DLD1 (cell line): Measurements from ENCODE around the gene ASRGL1.
"Not testable (repeated sequence)": the region's sequence is repeated elsewhere in the genome, so short reads cannot be mapped to it uniquely, and the experiment has no call there.

Source experiments
- in situ Hi-C: cut with HindIII; loops from 2 replicates; pipeline ENCODE4 v1.10.0; 2017; ENCODE audit warnings: low sequenced_read_pairs

Gene ASRGL1

DNA sequence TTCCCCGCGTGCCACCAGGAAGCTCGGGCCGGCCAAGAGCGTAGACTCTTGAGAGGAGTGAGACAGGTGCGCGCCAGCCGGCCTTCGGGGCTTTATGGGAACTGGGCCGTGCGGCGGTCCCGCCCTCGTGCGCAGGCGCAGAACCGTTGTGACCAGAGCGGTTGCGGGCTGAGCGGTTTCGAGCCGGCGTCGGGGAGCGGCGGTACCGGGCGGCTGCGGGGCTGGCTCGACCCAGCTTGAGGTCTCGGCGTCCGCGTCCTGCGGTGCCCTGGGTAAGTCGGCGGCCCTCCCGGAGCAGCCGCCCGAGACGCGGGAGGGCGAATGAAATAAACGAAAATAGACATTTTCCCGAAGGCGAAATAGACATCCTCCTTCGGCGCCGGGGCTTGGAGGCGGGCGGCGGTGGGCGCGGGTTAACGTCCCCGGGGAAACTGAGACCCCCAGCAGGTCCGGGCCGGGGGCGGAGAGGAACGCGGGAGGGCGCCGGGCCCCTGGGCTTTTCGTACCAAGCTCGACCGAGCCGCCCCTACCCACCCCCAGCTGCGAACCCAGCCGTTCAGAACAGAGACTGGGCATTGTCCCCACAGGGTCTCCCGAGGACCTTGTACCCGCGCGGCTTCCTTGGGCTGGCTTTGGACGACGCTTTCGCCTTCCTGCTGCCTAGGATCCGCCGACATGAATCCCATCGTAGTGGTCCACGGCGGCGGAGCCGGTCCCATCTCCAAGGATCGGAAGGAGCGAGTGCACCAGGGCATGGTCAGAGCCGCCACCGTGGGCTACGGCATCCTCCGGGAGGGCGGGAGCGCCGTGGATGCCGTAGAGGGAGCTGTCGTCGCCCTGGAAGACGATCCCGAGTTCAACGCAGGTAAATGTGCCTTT lies at the start of gene ASRGL1:
TSS of gene ASRGL1 (plus strand) at position 146 of the 879 bp plus-strand sequence. CDS start at position 676, 530 bp downstream.
- in situ Hi-C loops: no loop called here

DNA sequence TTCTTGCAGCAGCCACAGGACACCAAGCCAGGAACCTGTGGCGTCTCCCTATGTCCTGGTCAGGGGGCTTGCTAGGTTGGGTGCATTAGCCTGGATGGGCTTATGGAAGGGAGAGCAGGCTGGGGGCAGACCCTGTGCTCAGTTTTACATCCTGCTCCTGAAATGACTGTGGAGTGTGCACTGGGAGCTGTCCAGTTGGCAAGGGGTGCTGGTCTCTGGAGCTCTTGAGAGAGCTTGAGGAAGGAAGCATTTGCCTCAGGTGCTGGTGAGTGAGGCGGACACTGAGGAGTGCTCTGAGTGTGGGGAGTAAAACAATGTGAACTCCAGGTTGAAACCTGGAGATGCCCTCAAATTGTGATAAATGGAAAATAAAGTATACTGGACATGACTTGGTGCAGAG lies 41.7 kb upstream of the ASRGL1 start:
- in situ Hi-C loops: no loop called here

DNA sequence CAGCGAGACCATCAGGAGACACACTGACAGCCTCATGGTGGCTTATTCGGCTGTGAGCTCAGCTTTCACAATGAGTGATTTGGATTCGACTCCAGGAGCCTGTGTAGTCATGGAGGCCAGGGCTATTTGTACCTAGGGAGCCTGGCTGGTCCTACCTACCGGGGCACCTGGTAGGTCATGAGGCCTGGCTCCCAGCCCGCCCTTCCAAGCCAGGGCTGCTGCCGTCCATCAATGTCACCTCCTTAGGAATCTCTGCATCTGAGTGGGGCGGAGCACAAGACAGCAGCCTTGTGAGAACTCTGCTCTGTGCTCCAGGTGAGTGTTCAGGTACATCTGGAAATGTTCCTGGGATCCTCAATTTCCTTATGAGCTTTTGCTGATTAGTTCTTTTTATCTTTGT lies 38.3 kb upstream of the ASRGL1 start, which contains the start of gene SCGB1D4:
TSS of gene SCGB1D4 (minus strand) at position 101 of the 400 bp plus-strand sequence. CDS start at position 36, 65 bp downstream.
- in situ Hi-C loops: no loop called here

DNA sequence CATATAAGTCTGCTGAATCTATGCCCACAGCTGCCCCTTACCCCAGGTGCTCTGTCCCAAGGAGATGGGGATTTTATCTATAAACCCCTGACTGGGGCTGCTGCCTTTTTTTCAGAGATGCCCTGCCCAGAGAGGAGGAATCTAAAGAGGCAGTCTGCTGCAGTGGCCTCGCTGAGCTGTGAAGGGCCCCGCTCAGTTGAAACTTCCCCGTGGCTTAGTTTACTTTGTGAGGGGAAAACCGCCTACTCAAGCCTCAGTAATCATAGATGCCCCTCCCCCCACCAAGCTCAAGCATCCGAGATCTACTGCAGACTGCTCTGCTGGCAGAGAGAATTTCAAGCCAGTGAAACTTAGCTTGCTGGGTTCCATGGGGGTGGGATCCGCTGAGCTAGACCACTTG lies 31.0 kb upstream of the ASRGL1 start:
- in situ Hi-C loops: no loop called here

DNA sequence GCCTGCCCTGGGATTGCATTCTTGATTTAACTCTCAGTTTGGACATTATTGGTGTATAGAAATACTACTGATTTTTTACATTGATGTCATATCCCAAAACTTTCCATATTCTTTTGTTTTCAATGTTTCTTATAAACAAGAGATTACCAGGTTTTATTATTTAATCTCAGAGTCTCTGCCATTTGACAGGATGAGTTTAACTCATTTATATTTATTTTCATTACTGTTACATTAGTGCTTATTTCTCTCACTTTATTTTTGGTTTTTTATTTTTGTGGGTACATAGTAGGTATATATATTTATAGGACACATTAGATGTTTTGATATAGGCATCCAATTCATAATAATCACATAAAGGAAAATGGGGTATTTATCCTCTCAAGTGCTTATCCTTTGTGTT lies 29.3 kb upstream of the ASRGL1 start:
- in situ Hi-C loops: no loop called here

DNA sequence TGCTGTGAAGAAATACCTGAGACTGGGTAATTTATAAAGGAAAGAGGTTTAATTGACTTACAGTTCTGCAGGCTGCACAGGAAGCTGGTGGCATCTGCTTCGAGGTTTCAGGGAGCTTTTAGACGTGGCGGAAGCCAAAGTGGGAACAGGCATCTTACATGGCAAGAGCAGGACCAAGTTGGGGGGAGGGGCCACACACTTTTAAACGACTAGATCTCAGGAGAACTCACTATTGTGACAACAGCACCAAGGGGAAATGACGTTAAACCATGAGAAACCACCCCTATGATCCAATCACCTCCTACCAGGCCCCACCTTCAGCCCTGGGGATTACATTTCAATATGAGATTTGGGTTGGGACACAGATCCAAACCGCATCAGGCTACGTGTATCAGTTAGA lies 27.3 kb upstream of the ASRGL1 start:
- in situ Hi-C loops: no loop called here

DNA sequence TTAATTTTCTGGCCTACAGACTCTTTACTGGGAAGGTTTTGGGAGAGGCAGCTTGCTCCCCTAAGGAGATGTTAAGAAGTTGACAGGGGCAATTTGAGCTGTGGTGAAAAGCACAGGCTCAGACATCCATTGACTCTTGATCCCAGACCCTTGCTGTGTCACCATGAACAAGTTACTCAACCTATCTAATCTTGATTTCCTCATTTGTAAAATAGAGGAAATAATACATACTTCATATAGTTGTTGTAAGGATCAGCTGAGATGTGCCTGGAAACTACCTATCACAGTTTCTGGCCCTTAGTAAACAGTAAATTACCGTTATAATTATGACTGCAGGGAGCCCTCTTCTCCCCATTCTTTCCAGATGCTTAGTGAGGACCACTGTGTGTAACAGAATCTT lies 21.8 kb upstream of the ASRGL1 start:
- in situ Hi-C loops: no loop called here

DNA sequence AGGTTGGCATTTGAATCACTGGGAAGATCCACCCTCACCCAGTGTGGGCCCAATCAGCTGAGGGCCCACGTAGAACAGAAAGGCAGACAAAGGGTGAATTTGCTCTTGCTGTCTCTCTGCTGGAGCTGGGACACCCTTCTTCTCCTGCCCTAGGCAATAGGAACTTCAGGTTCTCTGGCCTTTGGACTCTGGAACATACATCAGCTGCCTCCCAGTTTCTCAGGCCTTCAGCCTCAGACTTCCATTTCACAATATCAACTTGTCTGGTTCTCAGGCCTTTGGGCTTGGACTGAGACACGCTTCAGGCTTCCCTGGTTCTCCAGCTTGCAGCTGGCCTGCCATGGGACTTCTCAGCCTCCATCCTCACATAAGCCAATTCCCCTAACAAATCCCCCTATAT lies 14.7 kb upstream of the ASRGL1 start:
- in situ Hi-C loops: no loop called here

DNA sequence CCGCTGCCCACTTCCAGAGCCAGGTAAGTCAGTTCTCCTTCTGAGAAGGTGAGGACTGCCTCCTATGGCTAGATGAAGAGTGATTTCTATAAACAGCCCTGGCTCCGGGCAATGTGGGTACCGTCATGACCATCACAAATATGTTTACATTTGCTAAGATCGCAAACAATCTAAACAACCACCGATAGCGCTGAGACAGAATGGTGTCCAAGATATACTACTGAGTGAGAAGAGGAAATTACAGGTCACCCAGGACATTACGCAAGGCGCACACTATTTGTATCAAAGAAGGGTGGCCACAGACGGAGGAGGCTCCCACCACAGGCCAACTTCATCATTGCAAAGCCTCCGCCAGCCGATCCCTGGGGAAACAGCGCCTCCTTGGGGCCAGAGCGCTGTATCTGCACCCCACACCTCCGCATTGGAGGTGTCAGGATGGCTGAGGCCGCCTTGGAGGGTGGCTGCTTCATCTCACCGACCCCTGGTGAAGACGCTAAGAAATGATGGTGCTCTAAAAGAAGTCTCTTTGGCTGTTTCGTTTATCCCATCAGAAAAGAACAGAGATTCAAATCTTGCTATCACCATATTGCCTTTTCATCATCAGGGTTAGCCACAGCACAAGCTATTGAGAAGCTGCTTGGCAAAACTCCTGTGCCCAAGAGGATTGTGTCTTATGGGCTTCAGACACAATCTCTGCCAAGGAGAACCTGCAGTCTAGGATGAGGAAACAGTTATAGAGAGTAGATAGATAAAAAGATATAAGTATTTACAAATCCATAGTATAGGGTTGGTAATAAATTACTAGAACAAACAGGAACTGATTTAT lies 12.3 kb upstream of the ASRGL1 start:
- in situ Hi-C loops: no loop called here

DNA sequence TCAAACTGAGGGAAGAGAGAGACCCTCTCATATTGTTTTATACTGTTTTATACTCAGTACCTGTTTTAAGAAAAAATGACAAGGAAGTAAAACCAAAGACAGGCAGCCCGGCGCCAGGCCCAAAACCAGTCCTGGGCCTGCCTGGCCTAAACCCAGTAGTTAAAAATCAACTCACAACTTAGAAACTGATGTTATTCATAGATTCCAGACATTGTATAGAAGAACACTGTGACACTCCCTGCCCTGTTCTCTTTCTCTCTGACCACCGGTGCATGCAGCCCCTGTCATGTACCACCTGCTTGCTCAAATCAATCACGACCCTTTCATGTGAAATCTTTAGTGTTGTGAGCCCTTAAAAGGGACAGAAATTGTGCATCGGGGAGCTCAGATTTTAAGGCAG lies 11.5 kb upstream of the ASRGL1 start:
- in situ Hi-C loops: not testable (repeated sequence)

DNA sequence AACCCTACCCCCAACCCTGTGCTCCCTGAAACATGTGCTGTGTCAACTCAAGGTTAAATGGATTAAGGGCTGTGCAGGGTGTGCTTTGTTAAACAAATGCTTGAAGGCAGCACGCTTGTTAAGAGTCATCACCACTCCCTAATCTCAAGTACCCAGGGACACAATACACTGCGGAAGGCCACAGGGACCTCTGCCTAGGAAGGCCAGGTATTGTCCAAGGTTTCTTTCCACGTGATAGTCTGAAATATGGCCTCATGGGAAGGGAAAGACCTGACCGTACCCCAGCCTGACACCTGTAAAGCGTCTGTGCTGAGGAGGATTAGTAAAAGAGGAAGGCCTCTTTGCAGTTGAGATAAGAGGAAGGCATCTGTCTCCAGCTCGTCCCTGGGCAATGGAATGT lies 10.5 kb upstream of the ASRGL1 start:
- in situ Hi-C loops: not testable (repeated sequence)

DNA sequence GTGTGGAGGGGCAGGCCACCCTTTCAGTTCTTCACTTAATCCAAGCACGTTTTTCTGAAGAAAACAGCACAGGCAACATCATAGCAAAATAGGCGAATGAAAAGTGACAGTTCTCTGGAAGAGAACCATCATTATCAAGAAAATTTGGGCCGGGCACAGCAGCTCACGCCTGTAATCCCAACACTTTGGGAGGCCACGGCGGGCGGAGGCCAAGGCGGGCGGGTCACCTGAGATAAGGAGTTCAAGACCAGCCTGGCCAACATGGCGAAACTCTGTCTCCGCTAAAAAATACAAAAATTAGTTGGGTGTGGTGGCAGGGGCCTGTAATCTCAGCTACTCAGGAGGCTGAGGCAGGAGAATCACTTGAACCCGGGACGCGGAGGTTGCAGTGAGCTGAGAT lies 9.7 kb upstream of the ASRGL1 start:
- in situ Hi-C loops: not testable (repeated sequence)

DNA sequence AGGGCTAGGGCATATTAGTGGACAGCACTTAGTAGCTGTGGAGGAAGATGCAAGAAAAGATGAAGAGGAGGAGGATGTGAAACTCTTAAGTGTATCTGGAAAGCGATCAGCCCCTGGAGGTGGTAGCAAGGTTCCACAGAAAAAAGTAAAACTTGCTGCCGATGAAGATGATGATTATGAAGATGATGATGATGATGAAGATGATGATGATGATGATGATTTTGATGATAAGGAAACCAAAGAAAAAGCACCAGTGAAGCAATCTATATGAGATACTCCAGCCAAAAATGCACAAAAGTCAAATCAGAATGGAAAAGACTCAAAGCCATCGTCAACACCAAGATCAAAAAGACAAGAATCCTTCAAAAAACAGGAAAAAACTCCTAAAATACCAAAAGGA lies 6.0 kb upstream of the ASRGL1 start:
- in situ Hi-C loops: not testable (repeated sequence)

DNA sequence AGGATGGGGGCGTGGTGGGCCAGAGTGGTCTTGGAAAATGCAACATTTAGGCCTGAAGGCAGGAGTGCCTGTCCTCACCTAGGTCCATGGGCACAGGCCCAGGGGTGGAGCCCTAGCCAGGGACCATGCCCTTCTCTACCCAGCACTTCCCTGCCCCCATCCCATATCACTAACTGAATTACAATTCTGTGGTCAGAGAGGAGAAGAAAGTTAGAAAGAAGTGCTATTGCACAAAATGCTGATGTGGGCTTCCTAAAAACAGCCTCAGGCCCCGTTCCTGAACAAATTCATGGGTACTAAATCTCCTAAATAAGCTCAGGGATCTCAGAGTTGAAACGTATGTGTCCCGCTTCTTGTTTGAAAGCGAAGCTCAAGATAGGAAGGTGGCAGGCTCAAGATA lies 3.5 kb upstream of the ASRGL1 start:
- in situ Hi-C loops: no loop called here

DNA sequence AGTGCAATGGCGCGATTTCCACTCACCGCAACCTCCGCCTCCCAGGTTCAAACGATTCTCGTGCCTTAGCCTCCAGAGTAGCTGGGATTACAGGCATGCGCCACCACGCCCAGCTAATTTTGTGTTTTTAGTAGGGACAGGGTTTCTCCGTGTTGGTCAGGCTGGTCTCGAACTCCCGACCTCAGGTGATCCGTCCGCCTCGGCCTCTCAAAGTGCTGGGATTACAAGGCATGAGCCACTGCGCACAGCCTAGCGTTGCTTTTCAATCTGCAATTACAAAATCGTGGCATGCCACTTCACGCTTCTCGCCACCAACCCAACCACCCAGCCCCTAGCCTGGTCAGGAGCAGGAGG lies 322 bp upstream of the ASRGL1 start:
- in situ Hi-C loops: not testable (repeated sequence)

DNA sequence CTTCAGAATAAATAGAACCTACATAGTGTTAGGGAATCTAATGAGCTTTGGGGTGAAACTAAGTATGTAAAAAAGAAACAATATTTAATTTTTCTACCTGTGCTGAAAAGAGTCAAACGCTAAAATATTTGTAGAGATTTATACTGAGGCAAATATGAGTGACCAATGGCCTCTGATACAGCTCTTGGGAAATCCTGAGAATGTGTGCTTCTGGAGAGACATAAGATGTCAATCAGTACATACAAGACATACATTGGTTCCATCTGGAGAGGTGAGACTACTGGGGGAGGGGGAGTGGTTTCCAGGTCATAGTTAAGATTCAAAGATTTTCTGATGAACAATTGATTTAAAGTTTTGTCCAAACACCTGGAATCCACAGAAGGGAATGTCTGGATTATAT lies 970 bp downstream of the ASRGL1 start:
- in situ Hi-C loops: no loop called here

DNA sequence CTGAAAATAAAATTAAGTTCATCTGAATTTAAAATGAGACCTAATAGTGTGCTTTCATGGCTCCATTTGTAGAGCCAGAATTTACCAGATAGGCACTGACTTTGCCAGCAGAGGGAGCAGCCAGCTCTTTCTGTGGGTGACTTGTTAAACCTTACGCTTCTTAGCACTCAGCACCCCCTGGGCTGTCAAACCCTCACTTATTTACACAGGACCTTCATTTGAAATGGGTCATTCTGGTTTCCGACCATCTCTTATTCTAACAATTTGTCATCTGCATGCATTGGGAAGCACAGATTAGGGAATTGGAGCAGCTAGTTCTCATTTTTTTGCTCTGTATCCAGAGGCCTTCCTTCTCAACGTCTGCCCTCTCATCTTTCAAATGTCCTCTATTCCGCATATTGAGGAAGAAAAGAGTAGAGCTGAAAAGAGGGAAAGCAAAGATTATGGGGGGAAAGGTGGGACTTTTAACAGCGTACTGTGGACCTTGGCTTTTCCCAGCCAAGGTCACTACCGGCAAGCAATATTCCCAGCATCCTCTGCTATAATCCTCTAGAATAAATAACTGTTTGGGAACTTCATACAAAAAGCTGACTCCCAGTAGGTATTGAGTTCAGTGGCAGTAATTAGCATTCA lies 3.1 kb downstream of the ASRGL1 start:
- in situ Hi-C loops: no loop called here

DNA sequence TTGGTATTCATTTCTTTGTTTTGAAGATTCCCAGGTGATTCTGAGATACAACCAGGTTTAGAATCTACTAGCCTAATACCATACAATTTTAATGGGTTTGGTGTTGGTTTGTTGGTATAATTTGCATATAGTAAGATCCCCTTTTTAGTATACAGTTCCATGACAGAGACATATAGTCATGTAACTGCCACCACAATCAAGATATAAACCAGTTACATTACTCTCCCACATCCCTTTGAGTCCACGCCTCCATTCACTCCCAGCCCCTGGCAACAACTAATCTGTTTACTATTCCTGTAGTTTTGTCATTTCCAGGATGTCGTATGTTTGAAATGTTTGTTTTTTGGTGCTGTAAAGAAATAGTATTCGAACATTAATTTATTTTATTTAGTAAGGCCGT lies 4.3 kb downstream of the ASRGL1 start:
- in situ Hi-C loops: no loop called here

DNA sequence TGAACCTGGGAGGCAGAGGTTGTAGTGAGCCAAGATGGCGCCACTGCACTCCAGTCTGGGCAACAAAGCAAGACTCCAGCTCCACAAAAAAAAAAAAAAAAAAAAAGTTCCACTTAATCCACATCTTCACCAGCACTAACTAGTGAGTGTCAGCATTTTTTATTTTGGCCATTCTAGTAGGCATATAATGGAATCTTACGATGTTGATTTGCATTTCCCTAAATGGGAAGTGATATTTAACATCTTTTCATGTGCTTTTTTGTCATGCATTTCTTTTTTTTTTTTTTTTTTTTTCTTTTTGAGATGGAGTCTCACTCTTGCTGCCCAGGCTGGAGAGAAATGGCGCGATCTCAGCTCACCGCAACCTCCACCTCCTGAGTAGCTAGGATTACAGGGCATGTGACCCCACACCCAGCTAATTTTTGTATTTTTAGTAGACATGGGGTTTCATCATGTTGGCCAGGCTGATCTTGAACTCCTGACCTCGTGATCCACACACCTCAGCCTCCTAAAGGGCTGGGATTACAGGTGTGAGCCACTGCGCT lies 6.5 kb downstream of the ASRGL1 start:
- in situ Hi-C loops: not testable (repeated sequence)

DNA sequence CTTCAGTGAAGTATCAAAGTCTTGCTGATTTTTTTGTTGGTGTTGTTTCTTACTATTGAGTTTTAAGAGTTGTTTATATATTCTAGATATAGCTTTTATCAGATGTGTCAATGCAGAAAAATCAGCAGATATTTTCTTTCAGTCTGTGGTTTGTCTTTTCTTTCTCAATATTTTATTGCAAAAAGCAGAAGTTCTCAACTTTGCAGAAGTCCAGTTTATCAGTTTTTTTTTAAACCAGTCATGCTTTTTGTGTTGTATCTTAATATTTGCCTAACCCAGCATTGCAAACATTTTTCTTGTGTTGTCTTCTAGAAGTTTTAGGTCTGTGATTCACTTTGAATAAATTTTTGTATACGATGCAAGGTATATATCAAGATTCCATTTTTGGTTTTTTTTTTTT lies 7.0 kb downstream of the ASRGL1 start:
- in situ Hi-C loops: no loop called here

DNA sequence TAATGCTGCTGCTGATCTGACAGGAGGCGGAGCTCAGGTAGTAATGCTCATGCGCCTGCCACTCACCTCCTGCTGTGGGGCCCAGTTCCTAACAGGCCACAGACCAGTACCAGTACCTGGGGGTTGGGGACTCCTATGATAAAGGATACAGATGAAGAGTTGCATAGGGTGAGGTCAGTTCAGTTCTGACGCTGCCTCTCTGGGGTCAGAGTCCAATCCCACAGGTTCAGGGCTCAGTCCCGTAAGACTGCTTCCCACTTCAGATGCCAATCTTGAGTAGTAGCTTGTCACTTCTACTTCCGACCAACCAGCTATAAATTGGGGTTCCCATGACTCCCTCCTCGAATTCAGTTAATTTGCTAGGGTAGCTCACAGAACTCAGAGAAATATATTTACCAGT lies 8.6 kb downstream of the ASRGL1 start:
- in situ Hi-C loops: no loop called here
